GM12801 (cell line): ENCODE data around the gene C6orf89.

Experiments used
- TF ChIP-seq, protein P1 (sequence below): IDR thresholded peaks from one replicate; pipeline ENCODE4 v1.5.1; 2011; ENCODE audit warnings: control low read depth; ENCODE audit not compliant: insufficient read length; ENCODE audit errors: extremely low read depth

Gene C6orf89

GRCh38 chr6:36912586-36912985 lies 26.8 kb downstream of the C6orf89 start:
- TF ChIP-seq, protein P1, sequence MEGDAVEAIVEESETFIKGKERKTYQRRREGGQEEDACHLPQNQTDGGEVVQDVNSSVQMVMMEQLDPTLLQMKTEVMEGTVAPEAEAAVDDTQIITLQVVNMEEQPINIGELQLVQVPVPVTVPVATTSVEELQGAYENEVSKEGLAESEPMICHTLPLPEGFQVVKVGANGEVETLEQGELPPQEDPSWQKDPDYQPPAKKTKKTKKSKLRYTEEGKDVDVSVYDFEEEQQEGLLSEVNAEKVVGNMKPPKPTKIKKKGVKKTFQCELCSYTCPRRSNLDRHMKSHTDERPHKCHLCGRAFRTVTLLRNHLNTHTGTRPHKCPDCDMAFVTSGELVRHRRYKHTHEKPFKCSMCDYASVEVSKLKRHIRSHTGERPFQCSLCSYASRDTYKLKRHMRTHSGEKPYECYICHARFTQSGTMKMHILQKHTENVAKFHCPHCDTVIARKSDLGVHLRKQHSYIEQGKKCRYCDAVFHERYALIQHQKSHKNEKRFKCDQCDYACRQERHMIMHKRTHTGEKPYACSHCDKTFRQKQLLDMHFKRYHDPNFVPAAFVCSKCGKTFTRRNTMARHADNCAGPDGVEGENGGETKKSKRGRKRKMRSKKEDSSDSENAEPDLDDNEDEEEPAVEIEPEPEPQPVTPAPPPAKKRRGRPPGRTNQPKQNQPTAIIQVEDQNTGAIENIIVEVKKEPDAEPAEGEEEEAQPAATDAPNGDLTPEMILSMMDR: no peak

DNA sequence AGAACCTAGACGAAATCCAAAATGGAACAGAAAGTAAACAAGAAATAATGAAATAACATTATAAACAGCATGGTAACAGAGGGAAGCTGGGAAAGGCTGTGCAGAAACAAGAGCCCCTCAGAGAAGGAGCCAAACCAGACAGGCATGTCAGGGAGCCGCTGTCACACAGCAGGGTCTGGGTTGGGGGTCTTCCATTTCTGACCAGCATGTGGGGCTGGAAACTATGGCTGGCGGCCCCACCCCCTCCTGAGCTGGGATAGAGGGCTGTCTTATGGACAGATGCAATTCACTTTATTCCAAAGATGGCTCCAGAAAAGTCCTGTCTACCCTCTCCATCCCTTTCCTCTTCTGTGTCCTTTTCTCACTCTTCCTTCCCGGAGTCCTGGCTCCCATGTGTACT lies 27.3 kb downstream of the C6orf89 start:
- TF ChIP-seq, protein P1: no peak

GRCh38 chr6:36914227-36914794 lies 28.6 kb downstream of the C6orf89 start:
- TF ChIP-seq, protein P1: no peak

DNA sequence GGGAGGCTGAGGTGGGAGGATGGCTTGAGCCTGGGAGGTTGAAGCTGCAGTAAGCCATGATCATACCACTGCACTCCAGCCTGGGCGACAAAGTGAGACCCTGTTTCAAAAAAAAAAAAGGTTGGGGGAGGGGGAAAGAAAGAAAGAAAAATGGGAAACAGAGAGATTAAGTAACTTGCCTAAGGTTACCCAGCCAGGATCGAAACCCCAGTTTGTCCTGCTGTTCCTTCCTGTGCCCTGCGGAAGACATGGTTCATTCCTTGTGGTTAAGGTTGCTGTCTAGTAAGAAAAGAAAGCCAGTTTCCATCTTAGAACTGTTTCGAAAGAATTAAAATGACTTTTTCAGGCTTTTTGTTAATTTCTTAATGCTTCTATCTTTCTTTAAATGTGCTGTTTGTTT lies 29.8 kb downstream of the C6orf89 start:
- TF ChIP-seq, protein P1: no peak

DNA sequence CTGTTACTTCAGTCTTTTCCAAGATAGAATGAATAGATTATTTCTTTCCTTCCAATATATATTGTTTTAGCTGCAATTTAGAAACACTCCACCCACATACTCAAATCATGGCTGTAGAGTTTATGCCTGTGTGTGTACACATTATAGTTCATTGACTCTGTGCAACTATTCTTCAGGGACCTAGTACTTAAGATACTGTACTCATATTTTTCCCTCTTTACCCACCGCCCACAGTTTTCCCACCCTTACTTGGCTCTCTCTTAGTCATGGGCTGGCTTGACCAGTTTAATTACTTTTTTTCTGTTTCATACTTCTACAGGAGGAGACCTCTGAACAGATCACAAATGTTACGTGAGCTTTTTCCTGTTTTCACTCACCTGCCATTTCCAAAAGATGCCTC lies 30.4 kb downstream of the C6orf89 start:
- TF ChIP-seq, protein P1: no peak

DNA sequence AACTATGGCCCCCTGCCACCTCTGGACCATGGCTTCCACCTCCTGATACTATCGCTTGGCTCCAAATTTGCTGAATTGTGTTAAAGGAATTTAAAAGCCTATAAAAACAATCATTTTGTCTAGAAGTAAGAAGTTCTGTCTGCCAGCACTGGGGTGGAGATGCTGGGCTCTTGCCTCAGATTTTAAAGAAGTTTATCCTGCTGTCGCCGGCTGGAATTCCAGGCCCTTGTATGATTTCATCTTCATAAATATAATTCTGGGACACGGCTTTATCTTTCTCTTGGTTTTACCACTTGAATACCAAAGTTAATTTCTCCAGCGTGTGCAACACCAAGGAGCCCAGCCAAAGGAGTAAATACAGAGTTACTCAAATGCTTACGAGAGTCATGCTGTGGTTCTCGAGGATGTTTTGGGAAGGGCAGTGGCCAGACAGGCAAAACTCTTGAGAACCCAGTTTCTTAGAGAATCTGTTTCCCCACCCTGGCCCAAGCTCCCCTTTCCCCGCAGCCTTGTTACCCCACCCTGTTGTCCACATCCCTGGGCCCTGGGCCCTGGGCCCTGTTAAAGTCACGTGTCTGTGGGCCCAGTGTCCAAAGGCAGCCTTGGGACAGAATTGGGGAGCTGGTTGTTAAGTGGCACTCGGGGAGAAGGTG lies 31.9 kb downstream of the C6orf89 start:
- TF ChIP-seq, protein P1: no peak

- TF ChIP-seq, protein P1: no peak
Measured at GRCh38 chr6:36920049-36920448, 34.3 kb downstream of the C6orf89 start.

GRCh38 chr6:36920546-36920945 lies 34.8 kb downstream of the C6orf89 start:
- TF ChIP-seq, protein P1: no peak
